GM21737 (cell line): Measurements from ENCODE around the gene SMAD7.

Source experiments
- ATAC-seq: cut with Tn5 transposase; IDR thresholded peaks from one replicate; pipeline ENCODE4 v1.9.1; 2021; ENCODE audit warnings: mild to moderate bottlenecking, moderate library complexity; ENCODE audit not compliant: unreplicated experiment

The SMAD7 gene

DNA sequence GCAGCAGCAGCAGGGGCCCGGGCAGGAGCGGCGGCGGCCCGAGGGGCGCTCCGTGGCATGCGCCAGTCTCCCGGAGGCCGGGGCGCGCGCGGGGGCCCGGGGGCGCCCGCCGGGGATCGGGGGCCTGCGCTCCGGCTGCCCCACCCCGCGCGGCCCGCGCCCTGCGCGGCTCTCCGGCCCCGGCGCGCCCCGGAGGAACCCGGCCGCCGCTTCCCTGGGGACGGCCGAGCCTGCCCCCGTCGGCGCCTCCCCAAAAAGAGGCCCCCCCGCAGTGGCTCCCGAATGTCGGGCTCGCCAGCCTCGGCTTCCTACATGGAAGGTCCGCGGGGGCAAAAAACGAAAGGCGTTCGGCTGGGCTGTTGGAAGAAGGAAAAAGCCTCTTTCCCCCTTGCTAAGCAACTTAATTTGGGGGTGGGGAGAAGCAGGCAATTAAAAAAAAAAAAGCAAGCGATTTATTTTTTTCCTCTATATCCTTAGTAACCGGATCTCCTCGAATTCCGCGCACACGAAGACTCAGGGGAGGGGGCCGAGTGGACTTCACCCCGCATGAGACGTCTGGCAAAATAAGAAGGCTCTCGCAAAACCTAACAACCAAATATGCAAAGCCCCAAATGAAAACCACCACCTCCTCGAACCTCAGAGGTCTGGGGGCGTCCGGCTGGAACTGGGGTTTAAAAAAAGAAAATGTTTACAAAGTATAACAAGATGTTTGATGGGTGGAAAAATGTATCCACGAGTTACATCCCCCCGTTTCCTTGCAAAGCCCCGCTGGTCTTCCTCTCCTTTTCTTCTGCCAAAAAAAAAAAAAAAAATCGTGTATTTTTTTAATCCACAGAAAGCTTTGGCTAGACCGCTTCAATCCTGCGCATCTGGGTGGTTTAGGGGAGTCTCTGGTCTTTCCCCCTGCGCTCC is at the start of gene SMAD7:
Gene SMAD7, minus strand, starts transcription at position 430 of the 912 bp plus-strand sequence. CDS start 541 bp downstream, outside the sequence.
- no peak for ATAC-seq

- no peak for ATAC-seq
Observed at GRCh38 chr18:48999569-48999968, 48.8 kb upstream of the SMAD7 start.

GRCh38 chr18:48997985-48998831 is 47.4 kb upstream of the SMAD7 start:
- no peak for ATAC-seq

- no peak for ATAC-seq
Observed at GRCh38 chr18:48997681-48997984, 46.9 kb upstream of the SMAD7 start.

DNA sequence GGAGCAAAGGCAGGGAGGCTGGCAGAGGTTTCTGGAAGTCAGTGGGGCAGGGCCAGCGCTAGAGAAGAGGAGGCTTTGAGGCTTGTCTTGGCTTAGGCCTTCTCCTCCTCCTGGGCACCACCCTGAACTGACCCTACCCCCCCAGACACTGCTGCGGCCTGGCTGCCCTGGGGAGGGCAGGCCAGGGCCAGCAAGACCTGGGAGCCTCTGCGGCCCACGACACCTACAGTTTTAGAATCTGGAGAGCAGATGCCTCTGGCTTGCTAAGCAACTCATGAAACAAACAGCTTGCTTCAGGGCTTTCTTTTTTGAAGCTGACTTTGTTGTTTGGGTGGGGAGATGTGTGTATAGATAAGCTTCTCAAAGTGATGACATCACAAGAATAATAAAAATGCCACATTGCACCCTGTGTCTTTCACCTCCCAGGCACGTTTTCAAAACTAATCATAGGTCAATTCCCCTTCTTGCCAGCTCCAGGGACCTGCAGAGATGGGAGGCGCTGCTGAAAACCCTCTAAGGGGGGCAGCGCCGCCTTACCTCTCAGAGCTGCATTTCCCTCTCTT is 46.2 kb upstream of the SMAD7 start:
- ATAC-seq: no peak

- no peak for ATAC-seq
Observed at GRCh38 chr18:48996041-48996440, 45.3 kb upstream of the SMAD7 start.

- ATAC-seq: no peak
Observed at GRCh38 chr18:48994926-48995835, 44.4 kb upstream of the SMAD7 start.

DNA sequence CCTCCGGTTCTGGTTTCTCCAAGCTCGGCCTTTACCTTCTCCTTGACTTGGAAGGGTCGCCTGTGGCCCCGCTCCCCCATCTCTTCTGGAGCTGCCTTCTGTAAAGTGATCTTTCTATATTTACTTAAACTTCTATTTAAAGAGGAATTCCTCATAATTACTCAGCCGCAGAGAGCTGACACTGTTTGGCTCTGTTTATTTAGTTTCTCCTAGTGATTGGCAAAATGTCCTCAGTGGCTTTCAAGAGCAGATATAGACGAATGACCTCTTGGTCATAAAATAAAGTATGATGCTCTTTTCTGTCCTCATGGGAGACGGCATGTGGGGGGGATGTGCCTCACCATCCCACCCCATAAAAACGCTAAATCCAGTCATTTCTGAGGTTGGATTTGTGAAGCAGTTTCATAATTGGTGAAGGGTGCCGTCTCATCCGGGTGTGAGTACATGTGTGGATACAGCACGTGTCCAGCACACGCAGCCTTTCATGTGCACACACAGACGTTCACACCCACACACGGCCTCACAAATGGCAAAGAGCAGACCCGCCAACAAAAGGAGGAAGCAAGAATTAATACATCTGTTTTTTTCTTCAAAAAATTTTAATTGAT is 43.4 kb upstream of the SMAD7 start:
- ATAC-seq: no peak

DNA sequence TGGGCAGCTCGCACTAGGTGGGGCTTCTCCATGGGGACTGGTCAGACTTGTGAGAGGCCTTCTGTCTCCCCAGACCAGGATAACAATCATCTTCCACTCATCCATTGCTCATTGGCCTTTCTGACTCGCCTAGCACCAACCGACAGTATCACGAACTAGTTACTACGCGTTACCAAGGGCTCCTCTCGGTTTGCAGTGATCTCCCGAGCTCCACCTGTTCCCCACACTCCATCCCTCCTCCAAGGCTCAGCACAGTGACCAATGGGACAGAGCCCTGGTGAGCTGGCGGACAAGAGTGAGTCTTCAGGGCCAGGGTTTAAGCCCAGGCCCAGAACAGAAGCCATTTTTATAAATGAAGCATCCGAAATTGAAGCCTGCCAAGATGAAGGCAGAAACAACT is 42.8 kb upstream of the SMAD7 start:
- ATAC-seq: no peak

DNA sequence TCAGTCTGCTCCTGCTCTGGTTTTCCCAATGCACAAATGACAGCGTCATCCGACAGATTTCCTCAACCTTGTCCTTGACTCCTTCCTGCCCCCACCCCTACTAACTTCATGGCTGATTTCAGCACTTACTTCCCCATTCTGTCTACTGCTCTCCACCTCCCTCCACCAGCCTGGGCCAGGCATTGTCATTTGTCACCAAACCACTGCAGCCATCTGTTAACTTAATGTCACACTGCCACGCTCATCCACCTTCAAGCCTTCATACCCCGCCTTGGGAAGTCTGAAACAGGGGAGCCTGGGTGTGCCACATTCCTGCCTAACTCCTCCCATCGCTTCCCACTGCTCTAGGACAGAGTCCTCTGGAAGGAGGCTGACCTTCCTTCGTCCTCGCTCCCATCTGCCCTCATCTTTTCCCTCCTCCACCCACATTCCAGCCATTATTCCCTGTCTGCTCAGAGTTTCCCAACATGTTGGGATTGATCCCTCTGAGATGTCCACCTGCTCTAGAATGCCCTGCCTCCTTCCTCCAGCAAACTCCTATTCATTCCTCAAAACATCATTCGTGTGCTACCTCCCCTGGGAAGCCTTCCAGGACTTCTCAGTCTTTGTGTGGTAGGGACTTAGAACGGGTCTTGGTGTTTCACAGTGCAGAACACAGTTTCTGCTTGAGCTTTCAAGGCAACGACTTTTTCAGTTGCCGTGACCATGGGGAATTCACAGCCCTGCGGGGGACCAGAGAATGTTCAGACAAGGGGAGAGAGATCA is 42.2 kb upstream of the SMAD7 start:
- no peak for ATAC-seq

DNA sequence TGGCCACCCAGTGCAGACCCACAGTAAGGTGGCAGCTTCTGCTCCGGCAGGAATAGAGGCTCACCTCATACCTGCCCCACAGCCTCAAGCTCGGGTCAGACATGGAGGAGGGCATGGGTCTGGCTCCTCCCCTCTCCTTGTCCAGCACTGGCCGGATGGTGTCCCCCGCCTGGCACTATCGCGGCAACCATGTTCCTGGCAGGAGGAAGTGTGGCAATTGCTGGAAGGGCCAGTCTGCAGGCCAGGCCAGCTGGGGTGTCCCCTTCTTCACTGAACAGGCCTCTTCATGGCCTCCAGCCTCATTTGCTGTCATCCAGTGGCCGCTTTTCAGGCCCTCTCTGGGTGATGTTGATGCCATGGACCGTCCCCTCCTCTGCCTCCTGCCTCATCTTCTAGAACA is 41.4 kb upstream of the SMAD7 start:
- ATAC-seq: no peak

- ATAC-seq: no peak
Observed at GRCh38 chr18:48991676-48992075, 40.9 kb upstream of the SMAD7 start.

DNA sequence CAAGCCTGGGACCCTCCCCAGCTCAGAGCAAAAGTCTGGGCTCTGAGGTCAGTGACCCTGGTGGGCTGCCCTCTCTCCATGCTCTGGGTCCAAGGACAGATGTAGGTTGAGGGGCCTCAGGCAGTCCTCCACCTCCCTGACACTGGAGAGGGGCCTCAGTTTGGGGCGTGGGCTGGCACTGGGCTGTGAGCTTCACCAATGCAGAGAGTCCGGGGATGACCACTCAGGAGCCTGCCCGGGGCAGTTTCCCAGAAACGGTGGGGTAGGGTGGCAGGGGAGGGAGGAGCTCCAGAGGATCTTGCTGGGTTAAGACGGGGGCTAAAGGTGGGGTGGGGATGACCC is 40.5 kb upstream of the SMAD7 start:
- no peak for ATAC-seq

- no peak for ATAC-seq
Observed at GRCh38 chr18:48990481-48991318, 39.9 kb upstream of the SMAD7 start.

DNA sequence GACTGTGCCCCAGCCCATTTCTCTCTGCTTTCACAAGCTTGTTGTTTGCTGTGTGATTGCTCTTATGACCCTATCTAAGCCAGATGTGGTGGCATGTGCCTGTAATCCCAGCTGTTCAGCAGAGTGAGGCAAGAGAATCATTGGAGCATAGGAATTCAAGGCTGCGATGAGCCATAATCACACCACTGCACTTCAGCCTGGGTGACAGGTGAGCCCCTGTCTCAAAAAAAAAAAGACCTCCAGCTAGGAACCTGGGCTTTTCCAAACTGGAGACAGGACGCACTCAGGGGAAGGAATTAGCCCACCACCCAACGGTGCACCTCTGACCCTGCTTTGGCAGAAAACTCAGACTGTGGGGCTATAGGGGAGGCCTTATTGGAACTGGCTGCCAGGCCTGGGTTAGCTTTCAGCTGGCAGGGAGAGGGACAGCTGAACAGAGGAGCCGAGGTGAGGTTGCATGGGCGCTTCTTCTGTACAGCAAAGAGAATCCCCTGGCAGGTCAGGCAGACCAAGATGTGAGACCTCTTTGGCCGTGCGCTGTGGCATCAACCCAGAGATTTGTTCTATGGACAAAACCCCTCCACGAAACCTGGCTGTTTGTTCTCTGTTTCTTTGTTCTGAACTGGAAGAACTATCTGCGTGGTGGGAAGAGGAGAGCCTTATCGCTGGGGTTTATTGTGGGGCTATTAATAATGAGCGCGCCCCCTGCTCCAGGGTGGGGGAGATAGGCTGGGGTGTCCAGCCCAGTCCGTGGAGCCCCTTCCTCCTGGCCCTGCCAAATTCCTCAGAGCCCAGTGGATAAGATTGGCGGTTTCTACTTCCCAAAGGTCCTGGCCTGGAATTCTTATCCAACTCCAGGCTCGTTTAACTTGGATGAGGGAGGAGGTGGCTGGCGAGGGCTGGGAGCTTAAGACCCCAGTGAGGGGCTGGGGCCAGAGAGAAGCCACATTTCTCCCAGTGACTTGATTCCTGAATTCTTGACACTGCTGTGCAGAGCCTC is 38.8 kb upstream of the SMAD7 start:
- no peak for ATAC-seq

- ATAC-seq: no peak
Observed at GRCh38 chr18:48988508-48989303, 37.9 kb upstream of the SMAD7 start.

DNA sequence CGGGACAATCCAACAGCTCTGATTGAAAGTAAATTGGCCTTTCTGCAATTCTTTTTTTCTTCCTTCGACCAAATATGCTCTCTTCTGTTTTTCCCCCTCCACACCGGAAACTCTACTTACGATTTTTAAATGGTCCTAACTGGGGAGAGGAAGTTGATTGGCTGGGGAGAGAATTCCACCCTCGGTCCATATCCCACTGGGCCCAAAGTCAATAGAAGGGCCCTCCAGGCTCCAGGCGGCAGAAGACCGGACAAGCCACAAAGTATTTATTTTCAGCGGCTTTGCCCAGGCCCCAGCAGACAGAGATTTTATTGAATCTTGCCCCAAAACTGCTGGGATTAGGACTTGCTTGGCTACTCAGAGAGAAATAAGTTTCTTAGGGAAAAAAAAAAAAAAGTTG is 37.1 kb upstream of the SMAD7 start:
- no peak for ATAC-seq
